AG08396 (cell line): ENCODE results near the gene DCHS1.

Experiments
- DNase-seq: peaks from one replicate; pipeline ENCODE4 v3.0.0; 2012; ENCODE audit warnings: low spot score, mixed read lengths

The DCHS1 gene

DNA sequence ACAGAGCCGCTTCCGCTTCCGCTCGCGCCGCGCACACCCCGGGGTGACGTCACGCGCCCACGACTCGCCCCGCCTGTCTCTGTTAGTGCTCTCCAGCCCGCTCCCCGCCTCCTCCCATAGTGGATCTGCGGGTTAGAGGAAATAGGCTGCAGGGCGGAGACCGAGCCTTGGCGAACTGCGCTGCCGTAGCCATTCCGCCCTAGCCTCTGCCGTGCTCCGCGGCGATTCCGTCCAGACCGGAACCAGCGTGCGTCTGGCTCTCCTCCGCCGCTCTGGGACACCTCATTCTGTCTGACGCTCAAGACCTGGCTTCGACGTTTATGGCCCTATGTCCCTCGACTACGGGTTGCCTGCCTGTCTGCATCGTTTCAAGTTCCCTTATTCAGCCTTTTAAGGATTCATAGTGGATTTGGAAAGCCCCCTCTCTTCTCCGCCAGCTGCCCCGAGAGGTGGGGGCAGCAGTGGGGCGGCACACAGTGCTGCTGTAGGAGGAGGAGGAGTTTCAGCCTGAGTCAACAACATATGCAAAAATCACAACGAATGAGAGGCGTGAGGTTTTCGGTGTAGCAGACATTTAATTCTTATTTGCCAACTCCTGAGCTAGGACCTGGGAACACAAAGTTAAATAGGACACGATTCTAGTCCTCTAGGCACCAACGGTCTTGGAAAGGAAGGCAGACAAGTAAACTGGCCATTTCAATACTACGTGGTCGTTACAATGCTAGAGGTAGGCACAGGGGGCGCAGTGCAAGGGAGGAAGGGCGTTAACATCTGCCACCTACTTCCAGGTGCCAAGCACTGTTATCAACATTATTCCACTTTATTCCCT is 43.2 kb downstream of the DCHS1 start, which contains the start of gene TAF10:
TSS of gene TAF10 (minus strand) at position 4 of the 829 bp plus-strand sequence. CDS start 27 bp downstream, outside the sequence.
- peak; percentile 94 for DNase-seq

DNA sequence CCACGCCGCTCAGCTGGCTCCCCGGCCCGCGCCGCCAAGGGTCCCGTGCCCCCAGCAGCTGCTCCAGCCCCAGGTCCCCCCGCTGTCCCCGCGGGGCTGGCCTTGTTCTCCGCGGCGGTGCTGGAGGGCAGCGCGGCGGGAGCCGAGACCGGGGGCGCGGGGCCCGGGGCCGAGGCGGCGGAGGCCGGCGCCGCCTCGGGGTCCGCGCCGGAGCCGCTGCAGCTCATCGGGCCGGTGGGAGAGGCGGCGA is 43.7 kb downstream of the DCHS1 start:
- no peak for DNase-seq

DNA sequence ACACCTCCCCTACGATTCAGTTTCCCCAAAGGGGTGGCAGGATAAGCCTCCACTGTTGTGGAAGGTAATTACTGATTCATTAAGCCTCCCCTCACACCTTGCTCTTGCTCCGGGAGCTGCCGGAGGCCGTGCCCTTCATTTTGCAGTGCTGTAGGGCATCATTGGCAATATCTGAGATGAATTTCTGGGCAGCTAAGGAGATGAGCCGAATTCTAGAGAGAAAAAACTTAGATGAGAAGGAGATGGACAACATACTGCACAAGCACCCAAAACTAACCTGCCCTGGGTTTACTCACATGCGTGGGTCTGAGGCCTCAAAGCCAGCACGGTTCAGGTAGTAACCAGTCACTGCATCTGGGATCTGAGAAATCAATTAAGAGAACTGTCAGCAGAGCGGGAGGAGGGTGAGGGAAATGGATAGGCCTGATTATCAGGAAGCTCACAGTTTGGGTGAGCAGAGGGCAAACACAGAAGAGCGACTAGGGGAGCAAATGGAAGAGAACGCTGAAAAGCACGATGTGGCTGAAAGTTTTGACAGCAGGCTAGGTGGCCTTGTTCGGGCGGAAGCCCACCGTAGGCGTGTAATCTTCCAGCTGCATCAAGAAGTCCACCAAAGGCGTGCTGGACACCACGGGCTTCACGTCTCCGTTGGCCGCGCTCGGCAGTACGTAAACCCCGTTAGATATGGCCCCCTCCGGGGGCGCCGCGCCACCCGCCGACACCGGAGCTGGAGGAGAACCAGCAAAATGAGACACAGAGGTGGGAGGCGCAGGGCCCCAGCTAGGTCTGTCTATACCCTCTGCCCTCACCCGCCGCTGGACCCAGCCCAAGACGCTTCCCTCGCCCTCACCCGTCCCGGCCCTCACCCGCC is 44.3 kb downstream of the DCHS1 start:
- DNase-seq, result no peak

DNA sequence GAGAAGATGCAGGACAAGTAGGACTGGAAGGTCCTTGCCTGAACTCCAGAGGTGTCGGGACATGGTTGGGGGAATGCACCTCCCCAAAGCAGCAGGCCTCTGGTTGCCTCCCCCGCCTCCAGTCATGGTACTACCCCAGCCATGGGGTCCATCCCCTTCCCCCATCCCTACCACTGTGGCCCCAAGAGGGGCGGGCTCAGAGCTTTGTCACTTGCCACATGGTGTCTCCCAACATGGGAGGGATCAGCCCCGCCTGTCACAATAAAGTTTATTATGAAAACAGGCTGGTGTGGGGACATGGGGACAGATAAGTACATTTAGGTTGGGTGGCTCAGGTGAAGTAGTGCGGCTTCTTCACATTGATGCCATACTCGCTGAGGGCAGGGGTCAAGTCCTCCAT is 45.0 kb downstream of the DCHS1 start:
- no peak for DNase-seq

DNA sequence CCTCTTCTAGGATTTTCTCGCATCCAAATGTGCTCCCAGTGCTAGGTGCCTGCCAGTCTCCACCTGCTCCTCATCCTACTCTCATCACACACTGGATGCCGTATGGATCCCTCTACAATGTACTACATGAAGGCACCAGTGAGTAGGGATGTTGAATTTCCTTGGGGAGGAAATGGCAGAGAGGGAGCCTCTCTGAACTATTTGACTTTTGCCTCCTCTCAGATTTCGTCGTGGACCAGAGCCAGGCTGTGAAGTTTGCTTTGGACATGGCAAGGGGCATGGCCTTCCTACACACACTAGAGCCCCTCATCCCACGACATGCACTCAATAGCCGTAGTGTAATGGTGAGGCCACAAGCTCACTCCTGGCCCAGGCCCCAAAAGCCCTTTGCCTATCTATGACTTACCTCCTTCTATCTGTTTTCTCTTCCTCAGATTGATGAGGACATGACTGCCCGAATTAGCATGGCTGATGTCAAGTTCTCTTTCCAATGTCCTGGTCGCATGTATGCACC is 46.0 kb downstream of the DCHS1 start:
- DNase-seq, result no peak

DNA sequence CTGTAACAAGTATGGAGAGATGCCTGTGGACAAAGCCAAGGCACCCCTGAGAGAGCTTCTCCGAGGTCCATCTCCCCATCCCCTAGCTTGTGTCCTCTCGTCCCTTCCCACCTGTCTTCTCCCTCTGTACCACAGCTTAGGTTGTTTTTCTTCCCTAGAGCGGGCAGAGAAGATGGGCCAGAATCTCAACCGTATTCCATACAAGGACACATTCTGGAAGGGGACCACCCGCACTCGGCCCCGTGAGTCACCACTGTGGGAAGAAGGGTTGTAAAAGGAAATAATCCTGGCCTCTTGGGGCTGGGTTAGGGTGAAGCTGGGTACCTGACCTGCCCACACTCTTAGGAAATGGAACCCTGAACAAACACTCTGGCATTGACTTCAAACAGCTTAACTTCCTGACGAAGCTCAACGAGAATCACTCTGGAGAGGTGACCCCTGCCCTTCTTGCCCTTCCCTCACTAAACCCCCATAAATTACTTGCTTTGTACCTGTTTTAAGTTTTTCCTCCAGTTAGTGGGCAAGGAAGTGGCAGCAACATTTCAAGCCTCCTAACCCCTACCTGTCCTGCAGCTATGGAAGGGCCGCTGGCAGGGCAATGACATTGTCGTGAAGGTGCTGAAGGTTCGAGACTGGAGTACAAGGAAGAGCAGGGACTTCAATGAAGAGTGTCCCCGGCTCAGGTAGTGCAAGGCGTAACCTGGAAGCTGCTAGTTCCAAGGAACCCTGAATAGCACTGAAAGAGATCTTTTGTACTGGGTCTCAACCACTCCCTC is 46.7 kb downstream of the DCHS1 start:
- no peak for DNase-seq

DNA sequence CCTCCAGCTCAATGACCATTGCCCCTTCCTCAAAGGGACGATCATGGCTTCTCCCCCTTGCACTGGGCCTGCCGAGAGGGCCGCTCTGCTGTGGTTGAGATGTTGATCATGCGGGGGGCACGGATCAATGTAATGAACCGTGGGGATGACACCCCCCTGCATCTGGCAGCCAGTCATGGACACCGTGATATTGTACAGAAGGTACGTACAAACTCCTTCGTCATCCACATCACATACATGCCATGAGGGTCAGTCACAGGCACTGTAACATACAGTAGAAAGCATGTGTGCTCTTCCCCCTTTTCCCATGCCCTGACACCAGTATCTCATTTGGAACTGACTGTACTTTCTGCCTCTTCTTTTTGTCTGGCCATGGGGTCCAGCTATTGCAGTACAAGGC is 47.6 kb downstream of the DCHS1 start:
- DNase-seq, result no peak

DNA sequence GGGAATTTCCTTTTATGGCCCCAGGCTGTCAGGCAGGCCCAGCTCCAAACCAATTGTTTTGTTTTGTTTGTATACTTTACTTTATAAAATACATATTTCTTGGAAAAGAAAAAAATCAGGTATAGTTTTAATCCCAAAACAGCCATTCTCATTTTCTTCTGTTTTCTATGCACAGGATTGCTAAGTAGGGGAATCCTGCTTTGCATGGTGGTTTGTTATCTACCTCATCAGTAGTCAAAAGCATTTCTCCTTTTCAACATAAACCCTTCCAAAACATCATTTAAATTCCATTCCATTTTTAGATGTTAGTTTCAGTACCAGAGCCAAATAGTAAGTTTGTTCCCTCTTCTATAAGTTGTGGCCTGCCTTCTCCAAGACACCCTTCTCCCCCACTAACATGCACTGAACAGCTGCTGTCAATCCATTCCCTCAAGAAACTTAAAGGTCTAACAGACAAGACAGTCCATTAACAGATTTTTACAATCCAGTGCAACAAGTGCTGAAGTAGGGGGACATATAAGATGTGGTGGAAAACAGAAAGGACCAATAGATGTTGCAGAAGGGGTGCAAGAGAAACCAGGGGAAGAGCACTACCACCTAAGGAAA is 48.3 kb downstream of the DCHS1 start:
- DNase-seq, result no peak

DNA sequence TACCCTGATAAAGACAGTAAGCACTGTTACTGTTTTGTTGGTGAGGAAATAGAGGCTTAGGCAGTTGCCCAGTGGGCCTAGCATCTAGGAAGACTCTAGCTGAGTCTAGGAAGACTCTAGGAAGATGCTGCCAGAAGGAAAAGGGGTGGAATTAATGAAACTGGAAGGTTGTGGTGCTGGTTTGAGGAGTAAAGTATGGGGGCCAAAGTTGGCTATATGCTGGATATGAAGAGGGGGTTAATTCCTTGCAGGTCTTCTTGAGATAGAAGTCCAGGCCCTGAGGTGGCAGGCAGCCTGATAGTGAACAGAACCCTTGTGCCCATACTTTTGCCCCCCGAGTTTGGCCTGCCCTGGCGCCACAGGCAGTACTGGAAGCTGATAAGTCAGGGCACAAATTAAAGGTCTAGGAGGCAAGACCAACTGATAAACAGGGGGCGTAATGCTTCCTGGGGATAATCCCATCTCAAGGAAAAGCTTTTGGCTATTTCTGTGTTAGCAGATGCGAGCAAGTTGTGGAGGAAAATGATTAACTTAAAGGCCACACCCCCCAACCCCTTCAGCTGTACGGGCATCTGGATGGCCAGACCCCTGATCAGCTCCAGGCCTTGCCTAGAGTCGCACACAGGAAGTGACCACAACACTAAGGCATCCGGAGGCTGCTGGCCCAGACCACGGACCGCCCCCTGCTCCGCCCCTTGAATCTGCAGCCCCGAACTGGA is 49.0 kb downstream of the DCHS1 start:
- DNase-seq, result peak; percentile 93

DNA sequence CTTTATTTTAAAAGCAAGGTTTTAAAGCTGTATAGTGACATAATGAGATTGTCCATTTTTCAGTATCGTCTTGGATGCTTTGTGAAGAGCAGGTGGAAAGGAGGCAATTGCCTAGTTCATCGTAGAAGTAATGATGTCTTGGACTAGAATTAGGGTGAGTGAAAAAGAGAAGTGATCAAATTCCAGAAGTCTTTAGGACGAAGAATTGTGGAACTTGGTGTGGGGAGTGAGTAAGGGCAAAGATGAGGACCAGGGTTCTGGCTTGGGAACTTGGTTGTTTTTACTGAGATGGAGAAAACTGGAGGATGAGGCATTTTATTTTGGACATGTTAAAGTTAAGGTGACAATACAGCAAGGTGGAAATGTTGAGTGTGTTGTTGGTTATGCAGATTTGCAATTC is 50.8 kb downstream of the DCHS1 start:
- no peak for DNase-seq

DNA sequence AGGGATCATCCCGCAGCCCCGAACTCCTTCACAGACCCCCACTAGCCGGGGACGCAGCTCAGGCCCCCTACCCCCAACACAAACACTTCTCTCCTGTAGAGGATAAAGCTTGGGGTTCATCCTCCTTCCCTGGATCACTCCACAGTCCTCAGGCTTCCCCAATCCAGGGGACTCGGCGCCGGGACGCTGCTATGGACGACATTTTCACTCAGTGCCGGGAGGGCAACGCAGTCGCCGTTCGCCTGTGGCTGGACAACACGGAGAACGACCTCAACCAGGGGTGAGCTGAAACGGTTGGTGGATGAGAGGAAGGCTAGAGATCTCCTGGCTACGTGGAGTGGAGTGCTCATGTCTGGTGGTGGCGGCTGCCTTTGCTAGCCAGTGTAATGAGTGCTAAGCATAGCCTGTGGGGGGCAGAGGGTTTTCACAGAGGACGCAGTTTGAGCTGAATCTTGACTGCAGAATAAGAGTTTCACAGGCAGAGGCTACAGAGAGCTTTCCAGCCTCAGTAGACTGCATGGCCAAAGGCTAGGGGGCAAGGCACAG is 51.5 kb downstream of the DCHS1 start:
- DNase-seq, result peak; percentile 77

DNA sequence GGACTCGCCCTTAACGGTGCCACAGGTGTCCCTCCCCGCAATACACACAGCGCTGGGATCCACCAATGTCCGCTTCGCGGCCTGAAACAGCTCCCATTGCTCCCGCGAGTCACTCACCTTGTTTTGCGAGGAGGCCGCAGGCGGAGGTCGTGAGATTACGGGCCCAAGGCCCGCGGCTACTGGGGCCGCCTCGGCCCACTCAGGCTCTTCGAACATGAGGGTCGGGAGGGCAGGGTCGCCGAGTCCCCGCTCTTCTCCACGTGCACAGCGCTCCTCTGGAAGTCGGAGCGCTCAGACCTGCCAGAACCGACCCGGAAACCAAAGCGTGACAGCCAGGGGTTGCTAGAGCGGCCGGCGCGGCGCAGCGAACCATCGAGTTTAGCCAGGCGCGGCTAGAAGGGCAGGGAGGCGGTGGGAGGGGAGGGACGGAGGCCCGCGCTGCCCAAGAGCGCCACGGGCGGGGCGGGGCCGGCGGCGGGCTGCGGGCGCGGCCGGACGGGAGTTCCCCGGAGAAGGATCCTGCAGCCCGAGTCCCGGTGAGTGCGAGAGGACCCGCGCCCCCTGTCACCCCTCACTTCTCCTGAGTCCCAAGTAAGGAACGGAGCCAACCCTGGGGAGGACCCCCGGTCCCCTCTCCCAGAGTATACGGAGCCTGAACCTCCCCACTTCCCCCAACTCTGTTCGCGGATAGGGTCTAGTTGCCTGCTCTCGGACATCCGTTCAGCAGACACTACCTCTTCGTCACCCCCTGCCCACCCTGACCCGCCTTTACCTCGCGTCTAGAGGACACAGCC is 52.1 kb downstream of the DCHS1 start, which contains the start of the genes ILK and RRP8:
TSS of gene ILK (plus strand) at position 488 of the 794 bp plus-strand sequence. CDS start 498 bp downstream, outside the sequence.
TSS of gene RRP8 (minus strand) at position 330 of the 794 bp plus-strand sequence. CDS start at position 216, 114 bp downstream.
- peak; percentile 95 for DNase-seq

DNA sequence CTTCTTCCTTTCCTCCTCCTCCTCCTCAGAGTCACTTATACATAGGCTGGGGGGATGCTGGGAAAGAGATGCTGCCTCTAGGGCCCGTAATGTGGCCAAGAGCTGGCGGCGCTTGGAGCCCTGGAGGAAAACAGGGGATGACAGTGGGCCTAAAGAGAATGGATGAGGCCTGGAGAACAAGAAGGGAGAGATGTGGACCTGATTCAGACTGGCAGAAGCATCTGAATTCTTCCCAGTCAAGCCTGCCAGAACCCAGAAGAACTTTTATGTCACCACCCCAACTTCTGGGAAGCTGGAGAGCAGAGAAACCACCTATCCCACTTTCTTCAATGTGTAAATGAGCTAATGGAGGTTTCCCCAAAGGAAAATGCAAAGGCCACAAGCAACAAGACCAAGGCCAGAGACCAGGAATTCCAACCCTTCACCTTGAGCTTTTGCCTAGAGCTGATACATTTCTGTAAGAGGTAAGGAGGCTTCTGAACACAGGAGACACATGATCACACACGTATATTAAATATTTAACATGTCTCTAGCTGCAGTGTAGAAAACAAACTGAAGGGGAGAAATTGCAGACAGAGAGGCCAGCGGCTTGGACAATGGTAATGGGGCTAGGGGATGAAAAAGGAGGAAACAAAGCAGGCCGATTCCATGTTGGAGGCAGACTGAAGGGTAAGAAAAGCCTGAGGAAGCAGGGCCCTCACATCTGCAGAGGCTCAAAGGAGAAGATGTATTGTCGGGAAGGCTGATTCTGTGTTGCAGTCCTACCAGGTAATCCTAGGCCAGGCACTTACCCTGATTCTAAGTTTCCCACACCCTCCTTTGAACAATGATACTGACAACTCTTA is 53.3 kb downstream of the DCHS1 start:
- no peak for DNase-seq

DNA sequence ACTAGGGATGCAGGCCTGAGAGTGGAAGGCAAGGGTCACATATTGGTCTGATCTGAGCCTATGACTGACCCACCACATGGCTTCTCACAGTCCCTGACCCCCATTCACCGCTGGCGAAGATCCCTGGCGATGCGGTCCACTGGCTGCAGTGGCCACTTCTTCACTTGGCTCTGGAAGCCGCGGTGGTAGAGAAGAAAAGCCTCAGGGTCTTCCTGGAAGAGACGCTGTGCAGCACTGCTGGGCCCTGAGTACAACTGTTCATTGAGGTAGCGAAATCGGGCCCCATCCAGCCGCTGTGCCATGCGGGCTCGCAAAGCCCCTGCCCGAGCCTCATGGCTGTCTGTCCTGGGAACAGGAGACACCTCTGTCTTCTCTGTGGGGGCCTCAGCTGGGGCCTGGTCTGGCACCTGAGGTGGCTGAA is 54.6 kb downstream of the DCHS1 start:
- no peak for DNase-seq

DNA sequence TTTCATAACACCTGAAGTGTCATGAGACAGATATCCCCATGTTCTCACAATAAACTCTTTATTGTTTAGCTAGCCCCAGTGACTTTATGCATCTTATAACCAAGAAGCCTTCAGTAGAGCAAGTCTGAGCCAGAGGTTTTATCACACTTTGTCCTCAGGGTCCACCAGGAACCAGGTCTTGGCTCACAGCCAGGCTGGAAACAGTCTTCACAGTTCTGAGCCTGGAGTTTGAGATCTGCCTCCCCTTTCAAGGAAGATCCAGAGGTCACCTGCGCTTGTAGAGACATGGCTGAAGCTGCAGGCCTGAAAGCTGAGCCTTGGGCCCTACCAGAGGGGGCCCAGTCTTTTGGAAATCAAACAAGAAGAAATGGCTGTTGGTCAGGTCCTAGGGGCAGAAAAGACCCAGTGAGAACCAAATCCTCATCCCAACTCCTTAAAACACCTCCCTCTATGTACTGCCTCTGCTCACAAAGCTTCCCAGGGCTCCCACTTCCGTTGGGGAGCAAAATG is 55.7 kb downstream of the DCHS1 start:
- DNase-seq, result no peak

DNA sequence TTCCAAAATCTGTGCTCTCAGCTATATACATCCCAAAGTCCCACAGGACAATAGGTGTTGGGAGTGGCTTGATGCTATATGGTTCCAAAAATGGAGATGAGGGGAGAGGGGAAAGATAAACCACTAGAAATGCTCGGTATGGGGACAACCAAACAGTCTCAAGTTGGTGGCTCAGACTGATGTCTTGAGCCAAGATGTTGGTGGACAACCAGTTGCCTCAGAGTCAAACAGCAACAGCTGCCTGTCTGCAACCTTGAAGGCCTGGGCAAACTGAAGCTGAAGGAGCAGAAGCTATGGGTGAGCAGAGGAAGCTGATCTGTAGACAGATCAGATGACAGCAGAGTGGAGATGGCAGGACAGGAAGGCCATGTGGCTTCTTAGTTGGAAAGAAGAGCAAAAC is 56.2 kb downstream of the DCHS1 start:
- DNase-seq, result no peak

DNA sequence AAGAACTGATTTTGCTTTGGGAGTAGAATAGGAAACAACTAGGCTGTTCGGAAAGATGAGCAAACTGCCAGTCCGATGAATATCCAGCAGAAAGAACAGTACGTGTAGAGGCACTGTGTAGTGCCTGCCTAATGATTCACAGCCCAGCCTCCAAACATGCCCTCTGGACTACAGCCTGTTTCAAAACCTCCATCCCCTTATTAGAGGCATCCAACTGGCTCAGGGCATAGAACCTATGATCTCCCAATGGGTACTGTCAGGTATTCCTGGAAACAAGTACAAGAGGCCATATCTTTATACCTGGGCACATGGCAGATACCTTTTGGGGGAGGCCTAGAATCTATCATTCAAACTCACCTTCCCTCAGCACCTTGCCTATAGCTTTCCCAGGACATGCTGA is 57.1 kb downstream of the DCHS1 start:
- no peak for DNase-seq

DNA sequence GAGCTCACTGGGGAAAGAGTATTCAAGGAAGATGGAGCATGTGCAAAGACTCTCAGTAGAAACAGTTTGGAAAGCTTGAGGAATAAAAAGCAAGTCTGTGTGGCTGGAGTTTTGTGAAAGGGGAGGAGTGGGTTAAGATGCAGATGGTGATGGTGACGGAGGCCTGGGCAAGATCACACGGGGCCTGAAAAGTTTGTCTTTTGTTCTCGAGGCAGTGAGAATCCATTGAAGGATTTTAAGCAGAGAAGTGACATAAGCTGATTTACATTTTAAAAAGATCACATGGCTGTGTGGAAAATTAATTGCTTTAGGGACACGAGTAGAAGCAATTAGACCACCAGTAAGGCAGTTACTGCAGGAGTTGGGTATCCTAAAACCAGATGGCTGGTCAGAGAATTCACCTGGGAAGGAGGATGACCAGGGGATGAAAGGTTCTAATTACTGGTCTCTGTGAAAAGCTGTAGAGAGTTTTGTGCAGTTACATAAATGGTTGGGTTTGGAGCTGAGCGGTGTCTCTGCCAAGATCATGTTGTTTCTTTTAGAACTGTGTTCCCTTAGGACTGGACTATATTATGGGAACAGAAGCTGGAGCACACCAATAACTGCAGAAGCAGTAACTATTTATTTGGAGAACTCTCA is 59.3 kb downstream of the DCHS1 start:
- DNase-seq, result no peak
